WTC11 (cell line): ENCODE results near the gene MYCBPAP. TPM values are rescaled to one million over a fixed set of nuclear protein-coding genes. Genes with fewer than 3 reads are reported as not detected.

ENCODE experiments used
- ATAC-seq: fragments of 200-7000 bp; cut with Tn5 transposase; 2 replicates; pipeline ENCODE4 v1.10.0; 2021; ENCODE audit warnings: mild to moderate bottlenecking, moderate library complexity
- CTCF ChIA-PET: fragments of 300-600 bp; sonication (Branson Sonifier 250); formaldehyde crosslinking; loops from one replicate; lab custom pipeline; 2021; ENCODE audit warnings: antibody characterized with exemption; lab: Charles Lee
- POLR2A ChIA-PET: fragments of 350-600 bp; sonication (Branson Sonifier 250); formaldehyde crosslinking; loops from one replicate; lab custom pipeline; 2021; ENCODE audit warnings: antibody characterized with exemption; lab: Charles Lee
- DNase-seq: peaks from one replicate; pipeline ENCODE4 v3.0.0; 2021; ENCODE audit warnings: low spot score
- H3K27ac Mint-ChIP-seq: 2 replicates; pipeline ENCODE4 v1.8.0; 2021; ENCODE audit warnings: mixed read lengths
- H3K27me3 Mint-ChIP-seq: 2 replicates; pipeline ENCODE4 v1.8.0; 2021; ENCODE audit warnings: low read depth, mild to moderate bottlenecking, moderate library complexity, mixed read lengths
- H3K36me3 Mint-ChIP-seq: 2 replicates; pipeline ENCODE4 v1.8.0; 2021; ENCODE audit warnings: mixed read lengths
- H3K4me1 Mint-ChIP-seq: 2 replicates; pipeline ENCODE4 v1.8.0; 2022; ENCODE audit warnings: mixed read lengths
- H3K4me3 Mint-ChIP-seq: 2 replicates; pipeline ENCODE4 v1.8.0; 2021; ENCODE audit warnings: mild to moderate bottlenecking, moderate library complexity, mixed read lengths
- H3K9me3 Mint-ChIP-seq: 2 replicates; pipeline ENCODE4 v1.8.0; 2021; ENCODE audit warnings: mixed read lengths
- ELF4 ChIP-seq: sonication (generic); formaldehyde crosslinking; IDR thresholded peaks from 2 replicates; pipeline ENCODE4 v1.8.1; 2022; ENCODE audit warnings: low read depth, mild to moderate bottlenecking, moderate library complexity, missing genetic modification reagents
- EMX1 ChIP-seq: fragments of 250-450 bp; sonication (Bioruptor Pico); IDR thresholded peaks from 2 replicates; pipeline ENCODE4 v1.8.0; 2021; ENCODE audit warnings: mild to moderate bottlenecking
- ESRRA ChIP-seq: sonication (generic); formaldehyde crosslinking; IDR thresholded peaks from 2 replicates; pipeline ENCODE4 v1.8.1; 2022; ENCODE audit warnings: mild to moderate bottlenecking, missing genetic modification reagents, borderline replicate concordance
- FOXK1 ChIP-seq: sonication (generic); formaldehyde crosslinking; IDR thresholded peaks from 2 replicates; pipeline ENCODE4 v1.8.0; 2022; ENCODE audit warnings: mild to moderate bottlenecking, moderate library complexity, missing genetic modification reagents
- GABPB1 ChIP-seq: sonication (generic); formaldehyde crosslinking; IDR thresholded peaks from 2 replicates; pipeline ENCODE4 v1.8.1; 2023; ENCODE audit warnings: mild to moderate bottlenecking, missing genetic modification reagents
- HMGA2 ChIP-seq: fragments of 250-450 bp; sonication (Bioruptor Pico); IDR thresholded peaks from 2 replicates; pipeline ENCODE4 v1.4.0; 2021; ENCODE audit warnings: mild to moderate bottlenecking, moderate library complexity
- HMGXB4 ChIP-seq: sonication (generic); formaldehyde crosslinking; IDR thresholded peaks from 2 replicates; pipeline ENCODE4 v1.8.1; 2023; ENCODE audit warnings: mild to moderate bottlenecking, moderate library complexity, missing genetic modification reagents
- JAZF1 ChIP-seq: fragments of 250-450 bp; sonication (Bioruptor Pico); IDR thresholded peaks from 2 replicates; pipeline ENCODE4 v1.9.0; 2021; ENCODE audit warnings: moderate library complexity, mild to moderate bottlenecking, inconsistent platforms
- MLX ChIP-seq: sonication (generic); formaldehyde crosslinking; IDR thresholded peaks from 2 replicates; pipeline ENCODE4 v1.8.1; 2023; ENCODE audit warnings: mild to moderate bottlenecking, missing genetic modification reagents, moderate library complexity
- NFATC4 ChIP-seq: fragments of 250-450 bp; sonication (Bioruptor Pico); IDR thresholded peaks from 2 replicates; pipeline ENCODE4 v1.9.0; 2021; ENCODE audit warnings: mild to moderate bottlenecking
- NFYB ChIP-seq: sonication (generic); formaldehyde crosslinking; conservative IDR thresholded peaks from 2 replicates; pipeline ENCODE4 v1.8.0; 2022; ENCODE audit warnings: low read depth, missing genetic modification reagents
- NR2C2 ChIP-seq: sonication (generic); formaldehyde crosslinking; IDR thresholded peaks from 2 replicates; pipeline ENCODE4 v1.8.0; 2022; ENCODE audit warnings: mild to moderate bottlenecking, missing genetic modification reagents
- NR3C1 ChIP-seq: sonication (generic); formaldehyde crosslinking; conservative IDR thresholded peaks from 2 replicates; pipeline ENCODE4 v1.8.1; 2023; ENCODE audit warnings: low read depth, mild to moderate bottlenecking, missing genetic modification reagents
- PREB ChIP-seq: sonication (generic); formaldehyde crosslinking; IDR thresholded peaks from 2 replicates; pipeline ENCODE4 v1.8.1; 2022; ENCODE audit warnings: mild to moderate bottlenecking, missing genetic modification reagents, moderate library complexity, borderline replicate concordance
- PRRX2 ChIP-seq: fragments of 250-450 bp; sonication (Bioruptor Pico); IDR thresholded peaks from 2 replicates; pipeline ENCODE4 v1.8.0; 2021; ENCODE audit warnings: mild to moderate bottlenecking
- SOX15 ChIP-seq: fragments of 250-450 bp; sonication (Bioruptor Pico); IDR thresholded peaks from 2 replicates; pipeline ENCODE4 v1.9.0; 2021; ENCODE audit warnings: mild to moderate bottlenecking
- TEAD1 ChIP-seq: sonication (generic); formaldehyde crosslinking; IDR thresholded peaks from 2 replicates; pipeline ENCODE4 v1.8.0; 2022; ENCODE audit warnings: mild to moderate bottlenecking, missing genetic modification reagents
- ZNF138 ChIP-seq: sonication (generic); formaldehyde crosslinking; conservative IDR thresholded peaks from 2 replicates; pipeline ENCODE4 v1.8.1; 2022; ENCODE audit warnings: mild to moderate bottlenecking, moderate library complexity, missing genetic modification reagents
- ZNF219 ChIP-seq: sonication (generic); formaldehyde crosslinking; IDR thresholded peaks from 2 replicates; pipeline ENCODE4 v1.8.0; 2023; ENCODE audit warnings: missing genetic modification reagents, mild to moderate bottlenecking, borderline replicate concordance
- ZNF232 ChIP-seq: sonication (generic); formaldehyde crosslinking; IDR thresholded peaks from 2 replicates; pipeline ENCODE4 v1.8.0; 2022; ENCODE audit warnings: mild to moderate bottlenecking, missing genetic modification reagents
- ZNF396 ChIP-seq: fragments of 250-450 bp; sonication (Bioruptor Pico); IDR thresholded peaks from 2 replicates; pipeline ENCODE4 v1.8.0; 2021; ENCODE audit warnings: mild to moderate bottlenecking, moderate library complexity, borderline replicate concordance
- ZNF423 ChIP-seq: fragments of 250-450 bp; sonication (Bioruptor Pico); IDR thresholded peaks from 2 replicates; pipeline ENCODE4 v2.1.2; 2022; ENCODE audit warnings: mild to moderate bottlenecking, moderate library complexity
- total RNA-seq: library from RNA; stranded (reverse); gene quantifications from 3 replicates; pipeline ENCODE4 v1.2.3, GENCODE V29; 2021

MYCBPAP gene
- total RNA-seq, 1 experiment from 2014 or later: 5.7 TPM

GRCh38 chr17:50498021-50498874 is 10.0 kb upstream of the MYCBPAP start (continued):
- TF ChIP-seq HMGXB4 (no peak), NFATC4 (CRISPR knock-in tag) (no peak)

GRCh38 chr17:50499270-50499669 is 9.0 kb upstream of the MYCBPAP start:
- Mint-ChIP-seq H3K9me3 (no peaks in the 10 kb centered on the region), H3K27me3 (no peaks in the 10 kb centered on the region), H3K4me1 (peaks cover 8% of the 10 kb centered on the region), H3K4me3 (no peak overlapping the region)
- DNase-seq (no peak), ATAC-seq (no peak)
- POLR2A ChIA-PET: no interaction called here
- TF ChIP-seq HMGA2 (no peak), PRRX2 (CRISPR knock-in tag) (no peak), NR3C1 (CRISPR knock-in tag) (no peak), SOX15 (CRISPR knock-in tag) (no peak), NFYB (no peak), TEAD1 (CRISPR knock-in tag) (no peak)
- TF ChIP-seq, all 79 proteins: peak for 0
- Mint-ChIP-seq H3K27ac (no peak overlapping the region), H3K36me3 (no peaks in the 10 kb centered on the region)
- CTCF ChIA-PET: interaction anchor here (1.5 kb wide), 1 partner anchor 12 kb away, joined by 7 read pairs; no protein-coding TSS in a partner anchor

- H3K36me3 Mint-ChIP-seq: no peaks in the 10 kb centered on the region
- ChIA-PET POLR2A (interaction anchor here (0.7 kb wide), 2 partner anchors 417 to 1929 kb away, joined by 3 to 4 read pairs; no protein-coding TSS in a partner anchor), CTCF (interaction anchor here (0.7 to 4.5 kb wide), 7 partner anchors 11 to 193 kb away, joined by 3 to 35 read pairs (median 16); partner anchors contain the start of genes EPN3 and LRRC59)
- TF ChIP-seq NR2C2 (CRISPR knock-in tag) (no peak), ZNF423 (CRISPR knock-in tag) (no peak), ZNF232 (CRISPR knock-in tag) (no peak), ZNF219 (CRISPR knock-in tag) (no peak), EMX1 (CRISPR knock-in tag) (no peak), ZNF138 (CRISPR knock-in tag) (no peak), FOXK1 (CRISPR knock-in tag) (no peak), JAZF1 (CRISPR knock-in tag) (no peak), ESRRA (CRISPR knock-in tag) (no peak), ELF4 (CRISPR knock-in tag) (no peak), PREB (no peak), ZNF396 (CRISPR knock-in tag) (no peak), GABPB1 (no peak), MLX (CRISPR knock-in tag) (no peak), HMGXB4 (no peak)
- peaks cover 8% of the 10 kb centered on the region for H3K4me1 Mint-ChIP-seq
- no peak overlapping the region for H3K27ac Mint-ChIP-seq
- no peaks in the 10 kb centered on the region for H3K27me3 Mint-ChIP-seq
- H3K4me3 Mint-ChIP-seq: no peak overlapping the region
- DNase-seq: no peak
- no peaks in the 10 kb centered on the region for H3K9me3 Mint-ChIP-seq
- no peak for ATAC-seq
These were observed 8.5 kb upstream of the MYCBPAP start for GRCh38 chr17:50499721-50500120.
